Suprapubic skin (tissue), 4 donors: ENCODE data around the gene TMEM203. TPM values are rescaled to one million over a fixed set of nuclear protein-coding genes. Genes with fewer than 3 reads are reported as not detected.

Experiments
- DNase-seq, 2 donors: peaks; one replicate each; pipeline ENCODE4 v3.0.0-alpha.2; 2019; ENCODE audit warnings: low spot score in 2 of 2
- H3K27ac ChIP-seq: fragments of 200-600 bp; sonication (generic); one replicate; pipeline ENCODE4 v1.5.1; 2019
- H3K27me3 ChIP-seq: fragments of 200-600 bp; sonication (generic); one replicate; pipeline ENCODE4 v1.5.1; 2019
- H3K36me3 ChIP-seq: fragments of 200-600 bp; sonication (generic); one replicate; pipeline ENCODE4 v1.5.1; 2019
- H3K4me1 ChIP-seq: fragments of 200-600 bp; sonication (generic); one replicate; pipeline ENCODE4 v1.5.1; 2019
- H3K4me3 ChIP-seq: fragments of 200-600 bp; sonication (generic); one replicate; pipeline ENCODE4 v1.5.1; 2019; ENCODE audit warnings: mild to moderate bottlenecking
- H3K9me3 ChIP-seq: fragments of 200-600 bp; sonication (generic); one replicate; pipeline ENCODE4 v1.5.1; 2019
- EP300 ChIP-seq: sonication (generic); formaldehyde crosslinking; IDR thresholded peaks from one replicate; pipeline ENCODE4 v1.6.1; 2017; ENCODE audit warnings: antibody characterized with exemption
- POLR2A ChIP-seq, 2 donors: fragments of 450-650 bp; IDR thresholded peaks; one replicate each; pipeline ENCODE4 v1.6.1; 2017; ENCODE audit warnings: antibody characterized with exemption in 2 of 2, mild to moderate bottlenecking in 2 of 2, moderate library complexity in 2 of 2
- POLR2AphosphoS5 ChIP-seq, 3 donors: sonication (generic); formaldehyde crosslinking; IDR thresholded peaks; one replicate each; pipeline ENCODE4 v1.6.1; 2017; ENCODE audit warnings: antibody characterized with exemption in 3 of 3
- WGBS: methylation state at CpG from one replicate; pipeline ENCODE4 v1.1.5; 2018; 5-methylcytosine and 5-hydroxymethylcytosine counted together
- total RNA-seq, 4 donors: library from RNA; depleted of rRNA; stranded (reverse); fragments of >200 nt; gene quantifications; one replicate each; pipeline ENCODE4 v1.1.0, GENCODE V29; 2016
- TF ChIP-seq, protein P1 (sequence below), 2 donors: fragments of 200-600 bp in 1 of 2; fragments of 450-650 bp in 1 of 2; sonication (generic) in 1 of 2; IDR thresholded peaks; one replicate each; pipeline ENCODE4 v1.5.1; 2016 to 2019; ENCODE audit warnings: antibody characterized with exemption in 2 of 2, mild to moderate bottlenecking in 1 of 2, moderate library complexity in 1 of 2

The TMEM203 gene
- total RNA-seq, 4 donors from 2014 or later: 25.0 to 52.4 (median 40.8) TPM

DNA sequence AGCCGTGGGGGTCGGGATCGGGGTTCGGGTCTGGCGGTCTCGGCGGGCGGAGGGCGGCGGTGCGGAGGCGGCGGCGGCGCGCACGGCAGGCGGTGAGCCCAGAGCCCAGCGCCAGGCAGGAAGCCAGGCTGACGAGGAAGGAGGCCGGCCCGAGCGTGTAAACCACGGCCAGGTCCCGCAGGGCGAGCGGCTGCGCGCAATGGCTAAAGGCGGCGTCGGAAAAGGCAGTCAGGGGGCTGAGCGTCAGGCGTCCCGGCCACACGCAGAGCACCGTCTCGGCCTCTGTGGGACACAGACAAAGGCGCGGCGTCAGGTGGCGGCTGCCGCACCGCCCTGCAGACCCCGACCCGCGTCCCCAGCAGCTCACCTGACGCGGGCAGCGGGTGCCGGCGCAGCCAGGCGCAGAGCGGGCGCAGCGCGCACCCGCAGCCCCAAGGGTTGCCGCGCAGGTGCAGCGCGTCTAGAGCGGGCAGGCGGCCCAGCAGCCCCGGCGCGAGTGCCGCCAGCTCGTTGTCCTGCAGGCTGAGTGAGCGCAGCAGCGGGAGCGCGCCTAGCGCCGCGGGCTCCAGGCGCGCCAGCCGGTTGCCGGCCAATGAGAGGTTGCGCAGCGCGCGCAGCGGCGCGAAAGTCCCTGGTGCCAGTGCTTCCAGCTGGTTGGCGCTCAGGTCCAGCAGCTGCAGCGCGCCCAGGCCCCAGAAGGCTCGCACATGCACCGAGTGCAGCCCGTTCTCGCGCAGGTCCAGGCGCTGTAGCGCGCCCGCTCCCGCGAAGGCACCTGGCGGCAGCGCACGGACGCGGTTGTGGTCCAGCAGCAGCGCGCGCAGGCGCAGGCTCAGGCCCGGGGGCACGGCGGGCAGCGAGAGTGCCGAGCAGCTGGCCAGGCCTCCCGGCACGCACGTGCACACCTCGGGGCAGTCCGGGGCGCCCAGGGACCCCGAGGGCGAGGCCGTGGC is 36.3 kb downstream of the TMEM203 start:
- H3K4me1 ChIP-seq: peaks cover 48% of the 10 kb centered on the region
- 0% methylated on average over 16 of the region's 124 CpGs for WGBS
- no peaks in the 10 kb centered on the region for H3K9me3 ChIP-seq
- H3K27me3 ChIP-seq: peaks cover 89% of the 10 kb centered on the region
- TF ChIP-seq POLR2AphosphoS5 (IDR thresholded peaks at IDR 0.05) (no peak), EP300 (no peak), POLR2A (IDR thresholded peaks at IDR 0.05) (no peak)
- TF ChIP-seq, protein P1, sequence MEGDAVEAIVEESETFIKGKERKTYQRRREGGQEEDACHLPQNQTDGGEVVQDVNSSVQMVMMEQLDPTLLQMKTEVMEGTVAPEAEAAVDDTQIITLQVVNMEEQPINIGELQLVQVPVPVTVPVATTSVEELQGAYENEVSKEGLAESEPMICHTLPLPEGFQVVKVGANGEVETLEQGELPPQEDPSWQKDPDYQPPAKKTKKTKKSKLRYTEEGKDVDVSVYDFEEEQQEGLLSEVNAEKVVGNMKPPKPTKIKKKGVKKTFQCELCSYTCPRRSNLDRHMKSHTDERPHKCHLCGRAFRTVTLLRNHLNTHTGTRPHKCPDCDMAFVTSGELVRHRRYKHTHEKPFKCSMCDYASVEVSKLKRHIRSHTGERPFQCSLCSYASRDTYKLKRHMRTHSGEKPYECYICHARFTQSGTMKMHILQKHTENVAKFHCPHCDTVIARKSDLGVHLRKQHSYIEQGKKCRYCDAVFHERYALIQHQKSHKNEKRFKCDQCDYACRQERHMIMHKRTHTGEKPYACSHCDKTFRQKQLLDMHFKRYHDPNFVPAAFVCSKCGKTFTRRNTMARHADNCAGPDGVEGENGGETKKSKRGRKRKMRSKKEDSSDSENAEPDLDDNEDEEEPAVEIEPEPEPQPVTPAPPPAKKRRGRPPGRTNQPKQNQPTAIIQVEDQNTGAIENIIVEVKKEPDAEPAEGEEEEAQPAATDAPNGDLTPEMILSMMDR (IDR thresholded peaks at IDR 0.05): no peak
- H3K27ac ChIP-seq: peak overlapping the region; percentile 79
- H3K36me3 ChIP-seq: no peaks in the 10 kb centered on the region
- peak overlapping the region; percentile 50 for H3K4me3 ChIP-seq
- no peak for DNase-seq

DNA sequence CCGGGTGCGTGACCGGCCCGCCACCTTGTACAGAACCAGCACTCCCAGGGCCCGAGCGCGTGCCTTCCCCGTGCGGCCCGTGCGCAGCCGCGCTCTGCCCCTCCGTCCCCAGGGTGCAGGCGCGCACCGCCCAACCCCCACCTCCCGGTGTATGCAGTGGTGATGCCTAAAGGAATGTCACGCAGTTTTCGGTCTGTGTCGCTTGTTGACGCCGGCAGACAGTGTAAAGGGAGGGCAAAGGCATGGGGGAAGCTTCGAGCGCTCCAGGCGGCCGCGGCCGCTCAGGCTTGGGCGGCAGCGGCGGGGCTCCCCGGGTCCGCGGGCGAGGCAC is 36.9 kb downstream of the TMEM203 start:
- no CpG with 5 or more reads among the region's 36 CpGs for WGBS
- H3K27me3 ChIP-seq: peaks cover 95% of the 10 kb centered on the region
- no peaks in the 10 kb centered on the region for H3K9me3 ChIP-seq
- DNase-seq: no peak
- H3K4me3 ChIP-seq: peak overlapping the region; percentile 50
- no peaks in the 10 kb centered on the region for H3K36me3 ChIP-seq
- TF ChIP-seq, protein P1 (IDR thresholded peaks at IDR 0.05): no peak
- TF ChIP-seq POLR2AphosphoS5 (IDR thresholded peaks at IDR 0.05): no peak
- TF ChIP-seq POLR2A (IDR thresholded peaks at IDR 0.05): no peak
- TF ChIP-seq EP300: no peak
- peaks cover 43% of the 10 kb centered on the region for H3K4me1 ChIP-seq
- H3K27ac ChIP-seq: peak overlapping the region; percentile 79

DNA sequence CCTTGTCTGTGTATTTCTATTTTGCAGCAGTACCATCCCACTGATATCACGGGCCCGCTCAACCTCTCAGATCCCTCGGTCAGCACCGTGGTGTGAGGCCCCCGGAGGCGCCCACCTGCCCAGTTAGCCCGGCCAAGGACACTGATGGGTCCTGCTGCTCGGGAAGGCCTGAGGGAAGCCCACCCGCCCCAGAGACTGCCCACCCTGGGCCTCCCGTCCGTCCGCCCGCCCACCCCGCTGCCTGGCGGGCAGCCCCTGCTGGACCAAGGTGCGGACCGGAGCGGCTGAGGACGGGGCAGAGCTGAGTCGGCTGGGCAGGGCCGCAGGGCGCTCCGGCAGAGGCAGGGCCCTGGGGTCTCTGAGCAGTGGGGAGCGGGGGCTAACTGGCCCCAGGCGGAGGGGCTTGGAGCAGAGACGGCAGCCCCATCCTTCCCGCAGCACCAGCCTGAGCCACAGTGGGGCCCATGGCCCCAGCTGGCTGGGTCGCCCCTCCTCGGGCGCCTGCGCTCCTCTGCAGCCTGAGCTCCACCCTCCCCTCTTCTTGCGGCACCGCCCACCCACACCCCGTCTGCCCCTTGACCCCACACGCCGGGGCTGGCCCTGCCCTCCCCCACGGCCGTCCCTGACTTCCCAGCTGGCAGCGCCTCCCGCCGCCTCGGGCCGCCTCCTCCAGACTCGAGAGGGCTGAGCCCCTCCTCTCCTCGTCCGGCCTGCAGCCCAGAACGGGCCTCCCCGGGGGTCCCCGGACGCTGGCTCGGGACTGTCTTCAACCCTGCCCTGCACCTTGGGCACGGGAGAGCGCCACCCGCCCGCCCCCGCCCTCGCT is 37.5 kb downstream of the TMEM203 start:
- TF ChIP-seq EP300 (no peak), POLR2A (IDR thresholded peaks at IDR 0.05) (no peak), POLR2AphosphoS5 (IDR thresholded peaks at IDR 0.05) (no peak)
- peaks cover 100% of the 10 kb centered on the region for H3K27me3 ChIP-seq
- DNase-seq: no peak
- H3K27ac ChIP-seq: peak overlapping the region; percentile 79
- no peaks in the 10 kb centered on the region for H3K9me3 ChIP-seq
- 16% methylated on average over 10 of the region's 57 CpGs for WGBS
- peak overlapping the region; percentile 50 for H3K4me3 ChIP-seq
- H3K36me3 ChIP-seq: no peaks in the 10 kb centered on the region
- H3K4me1 ChIP-seq: peaks cover 43% of the 10 kb centered on the region

DNA sequence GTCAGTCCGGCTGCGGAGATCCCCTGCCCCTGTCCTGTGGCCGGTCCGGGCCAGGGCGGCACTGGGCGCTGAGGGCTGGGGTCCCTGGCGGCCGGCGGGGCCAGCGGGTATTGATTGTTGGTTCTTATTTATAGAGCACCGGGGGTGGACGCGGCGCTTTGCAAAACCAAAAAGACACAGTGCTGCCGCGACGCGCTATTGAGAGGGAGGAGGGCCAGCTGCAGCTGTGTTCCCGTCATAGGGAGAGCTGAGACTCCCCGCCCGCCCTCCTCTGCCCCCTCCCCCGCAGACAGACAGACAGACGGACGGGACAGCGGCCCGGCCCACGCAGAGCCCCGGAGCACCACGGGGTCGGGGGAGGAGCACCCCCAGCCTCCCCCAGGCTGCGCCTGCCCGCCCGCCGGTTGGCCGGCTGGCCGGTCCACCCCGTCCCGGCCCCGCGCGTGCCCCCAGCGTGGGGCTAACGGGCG is 38.1 kb downstream of the TMEM203 start:
- no peaks in the 10 kb centered on the region for H3K36me3 ChIP-seq
- H3K9me3 ChIP-seq: no peaks in the 10 kb centered on the region
- TF ChIP-seq POLR2A (IDR thresholded peaks at IDR 0.05): no peak
- no peak for TF ChIP-seq POLR2AphosphoS5 (IDR thresholded peaks at IDR 0.05)
- TF ChIP-seq, protein P1 (IDR thresholded peaks at IDR 0.05): no peak
- TF ChIP-seq EP300: no peak
- H3K4me1 ChIP-seq: peaks cover 45% of the 10 kb centered on the region
- H3K27me3 ChIP-seq: peaks cover 100% of the 10 kb centered on the region
- H3K4me3 ChIP-seq: peak overlapping the region; percentile 50
- DNase-seq: no peak
- peak overlapping the region; percentile 79 for H3K27ac ChIP-seq
- WGBS: 29% methylated on average over 18 of the region's 44 CpGs

DNA sequence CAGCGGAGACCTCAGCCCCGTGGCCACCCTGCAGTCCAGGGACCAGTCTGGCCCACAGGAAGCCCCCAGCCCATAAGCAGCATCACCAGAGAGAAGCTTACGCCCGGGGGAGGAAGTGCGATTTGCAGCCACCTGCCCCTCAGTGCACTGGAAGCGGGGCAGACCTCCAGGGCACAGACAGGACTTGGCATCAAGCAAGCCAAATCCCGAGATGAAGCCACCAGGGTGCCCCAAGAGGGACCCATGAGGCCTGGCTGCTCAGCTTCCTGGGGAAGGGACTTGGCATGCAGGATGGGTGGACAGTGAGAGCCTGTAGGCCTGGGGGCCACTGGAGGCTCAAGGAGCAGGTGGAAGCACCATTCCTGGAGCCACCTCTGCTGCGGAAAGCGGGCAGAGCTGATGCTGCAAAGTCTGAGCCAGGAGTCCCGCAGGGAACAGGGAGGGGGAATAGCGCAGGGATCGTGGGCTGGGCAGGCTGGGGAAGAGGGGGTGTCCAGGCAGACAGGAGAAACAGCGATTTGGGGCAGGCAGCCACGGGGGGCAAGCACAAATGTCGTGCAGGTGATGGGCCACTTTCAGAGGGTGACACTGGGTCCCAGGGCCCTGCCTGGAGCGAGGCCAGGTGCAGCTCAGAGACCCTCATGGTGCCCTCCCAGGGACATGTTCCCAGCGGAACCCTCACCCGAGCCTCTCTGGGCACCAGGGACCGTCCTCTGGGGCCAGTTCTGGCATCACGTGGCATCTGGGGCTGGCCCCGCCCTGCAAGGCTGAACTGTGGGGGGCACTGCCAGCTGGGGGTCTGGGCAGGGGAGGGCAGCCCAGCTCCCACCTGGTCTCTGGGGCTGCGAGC is 38.8 kb downstream of the TMEM203 start:
- Histone ChIP-seq H3K9me3 (no peaks in the 10 kb centered on the region), H3K4me1 (peaks cover 52% of the 10 kb centered on the region), H3K27me3 (peaks cover 100% of the 10 kb centered on the region), H3K36me3 (no peaks in the 10 kb centered on the region), H3K27ac (no peak overlapping the region), H3K4me3 (peak overlapping the region; percentile 50)
- TF ChIP-seq EP300: no peak
- TF ChIP-seq, protein P1 (IDR thresholded peaks at IDR 0.05): no peak
- TF ChIP-seq POLR2A (IDR thresholded peaks at IDR 0.05): no peak
- no peak for TF ChIP-seq POLR2AphosphoS5 (IDR thresholded peaks at IDR 0.05)
- DNase-seq: no peak
- WGBS: 66% methylated on average over 22 of the region's 22 CpGs
